ENCODE results near the gene OLA1. TPM values are rescaled to one million over a fixed set of nuclear protein-coding genes. Genes with fewer than 3 reads are reported as not detected.

The OLA1 gene
- total and polyA plus RNA-seq, 2 of the 13 experiments (the other 11 are each of a cell fraction or from before 2014, with no cell fraction given) = 153 to 241 TPM

DNA sequence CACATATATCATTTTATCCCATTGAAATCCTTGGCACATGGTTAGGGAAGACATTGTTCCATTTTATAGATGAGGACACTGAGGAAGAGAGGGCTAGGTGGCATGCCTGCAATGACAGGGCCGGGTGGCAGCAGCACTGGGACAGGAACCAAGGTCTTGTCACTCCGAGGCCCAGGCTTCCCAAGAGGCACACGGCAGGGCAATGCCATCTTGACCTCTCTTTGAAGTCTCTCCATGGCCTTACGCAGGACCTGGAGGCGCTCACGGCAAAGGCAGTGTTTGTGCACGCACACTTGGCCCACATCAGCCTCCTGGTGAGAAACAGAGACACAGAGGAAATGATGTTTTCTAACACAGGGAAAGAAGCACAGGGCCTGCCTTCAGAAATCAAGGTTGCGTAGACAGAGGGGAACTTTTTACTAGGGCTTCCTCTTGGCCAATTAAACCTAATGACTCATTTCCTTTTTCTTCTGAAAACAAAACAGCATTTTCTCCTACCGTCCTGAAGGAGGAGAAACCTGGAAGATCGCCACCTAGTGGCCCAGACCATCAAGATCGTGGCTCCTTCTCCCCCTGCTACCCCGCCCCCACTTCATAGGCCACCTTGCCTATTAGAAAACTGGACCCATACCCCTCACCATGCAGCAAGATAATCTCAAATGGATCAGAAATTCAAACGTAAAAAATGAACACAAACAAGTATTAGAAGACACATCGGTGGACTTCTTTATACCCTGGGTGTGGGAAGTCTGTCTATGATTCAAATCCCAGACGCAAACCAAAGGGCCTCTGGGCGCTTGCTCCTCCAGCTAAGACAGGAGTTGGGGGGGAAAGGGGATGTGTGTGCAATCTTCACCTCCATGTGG lies 208.5 kb downstream of the OLA1 start (continued):
- TF ChIP-seq, protein P1, sequence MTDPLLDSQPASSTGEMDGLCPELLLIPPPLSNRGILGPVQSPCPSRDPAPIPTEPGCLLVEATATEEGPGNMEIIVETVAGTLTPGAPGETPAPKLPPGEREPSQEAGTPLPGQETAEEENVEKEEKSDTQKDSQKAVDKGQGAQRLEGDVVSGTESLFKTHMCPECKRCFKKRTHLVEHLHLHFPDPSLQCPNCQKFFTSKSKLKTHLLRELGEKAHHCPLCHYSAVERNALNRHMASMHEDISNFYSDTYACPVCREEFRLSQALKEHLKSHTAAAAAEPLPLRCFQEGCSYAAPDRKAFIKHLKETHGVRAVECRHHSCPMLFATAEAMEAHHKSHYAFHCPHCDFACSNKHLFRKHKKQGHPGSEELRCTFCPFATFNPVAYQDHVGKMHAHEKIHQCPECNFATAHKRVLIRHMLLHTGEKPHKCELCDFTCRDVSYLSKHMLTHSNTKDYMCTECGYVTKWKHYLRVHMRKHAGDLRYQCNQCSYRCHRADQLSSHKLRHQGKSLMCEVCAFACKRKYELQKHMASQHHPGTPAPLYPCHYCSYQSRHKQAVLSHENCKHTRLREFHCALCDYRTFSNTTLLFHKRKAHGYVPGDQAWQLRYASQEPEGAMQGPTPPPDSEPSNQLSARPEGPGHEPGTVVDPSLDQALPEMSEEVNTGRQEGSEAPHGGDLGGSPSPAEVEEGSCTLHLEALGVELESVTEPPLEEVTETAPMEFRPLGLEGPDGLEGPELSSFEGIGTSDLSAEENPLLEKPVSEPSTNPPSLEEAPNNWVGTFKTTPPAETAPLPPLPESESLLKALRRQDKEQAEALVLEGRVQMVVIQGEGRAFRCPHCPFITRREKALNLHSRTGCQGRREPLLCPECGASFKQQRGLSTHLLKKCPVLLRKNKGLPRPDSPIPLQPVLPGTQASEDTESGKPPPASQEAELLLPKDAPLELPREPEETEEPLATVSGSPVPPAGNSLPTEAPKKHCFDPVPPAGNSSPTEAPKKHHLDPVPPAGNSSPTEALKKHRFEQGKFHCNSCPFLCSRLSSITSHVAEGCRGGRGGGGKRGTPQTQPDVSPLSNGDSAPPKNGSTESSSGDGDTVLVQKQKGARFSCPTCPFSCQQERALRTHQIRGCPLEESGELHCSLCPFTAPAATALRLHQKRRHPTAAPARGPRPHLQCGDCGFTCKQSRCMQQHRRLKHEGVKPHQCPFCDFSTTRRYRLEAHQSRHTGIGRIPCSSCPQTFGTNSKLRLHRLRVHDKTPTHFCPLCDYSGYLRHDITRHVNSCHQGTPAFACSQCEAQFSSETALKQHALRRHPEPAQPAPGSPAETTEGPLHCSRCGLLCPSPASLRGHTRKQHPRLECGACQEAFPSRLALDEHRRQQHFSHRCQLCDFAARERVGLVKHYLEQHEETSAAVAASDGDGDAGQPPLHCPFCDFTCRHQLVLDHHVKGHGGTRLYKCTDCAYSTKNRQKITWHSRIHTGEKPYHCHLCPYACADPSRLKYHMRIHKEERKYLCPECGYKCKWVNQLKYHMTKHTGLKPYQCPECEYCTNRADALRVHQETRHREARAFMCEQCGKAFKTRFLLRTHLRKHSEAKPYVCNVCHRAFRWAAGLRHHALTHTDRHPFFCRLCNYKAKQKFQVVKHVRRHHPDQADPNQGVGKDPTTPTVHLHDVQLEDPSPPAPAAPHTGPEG (CRISPR knock-in tag; IDR thresholded peaks at IDR 0.05) = peak; percentile 62; the same call in 1 of the 2 replicates
- TF ChIP-seq, protein P2, sequence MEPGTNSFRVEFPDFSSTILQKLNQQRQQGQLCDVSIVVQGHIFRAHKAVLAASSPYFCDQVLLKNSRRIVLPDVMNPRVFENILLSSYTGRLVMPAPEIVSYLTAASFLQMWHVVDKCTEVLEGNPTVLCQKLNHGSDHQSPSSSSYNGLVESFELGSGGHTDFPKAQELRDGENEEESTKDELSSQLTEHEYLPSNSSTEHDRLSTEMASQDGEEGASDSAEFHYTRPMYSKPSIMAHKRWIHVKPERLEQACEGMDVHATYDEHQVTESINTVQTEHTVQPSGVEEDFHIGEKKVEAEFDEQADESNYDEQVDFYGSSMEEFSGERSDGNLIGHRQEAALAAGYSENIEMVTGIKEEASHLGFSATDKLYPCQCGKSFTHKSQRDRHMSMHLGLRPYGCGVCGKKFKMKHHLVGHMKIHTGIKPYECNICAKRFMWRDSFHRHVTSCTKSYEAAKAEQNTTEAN (CRISPR knock-in tag; conservative IDR thresholded peaks at IDR 0.05) = no peak
- TF ChIP-seq PITX1 (CRISPR knock-in tag; IDR thresholded peaks at IDR 0.05) (peak; percentile 19; the same call in 1 of the 2 replicates), KAT7 (CRISPR knock-in tag; IDR thresholded peaks at IDR 0.05; ENCODE audit: borderline replicate concordance) (peak; percentile 71; the same call in 1 of the 2 replicates), ZNF766 (CRISPR knock-in tag; IDR thresholded peaks at IDR 0.05; ENCODE audit: borderline replicate concordance) (no peak), MIER2 (CRISPR knock-in tag; IDR thresholded peaks at IDR 0.05) (peak; percentile 58; the same call in 1 of the 2 replicates), PAF1 (CRISPR knock-in tag; IDR thresholded peaks at IDR 0.05) (no peak), ZSCAN31 (CRISPR knock-in tag; IDR thresholded peaks at IDR 0.05; ENCODE audit: low read depth) (no peak), ZBTB1 (CRISPR knock-in tag; IDR thresholded peaks at IDR 0.05; ENCODE audit: borderline replicate concordance) (no peak), NFATC3 (CRISPR knock-in tag; IDR thresholded peaks at IDR 0.05) (peak; percentile 47; the same call in 1 of the 2 replicates), MTF1 (CRISPR knock-in tag; IDR thresholded peaks at IDR 0.05) (no peak), KDM4B (CRISPR knock-in tag; IDR thresholded peaks at IDR 0.05) (no peak)
- TF ChIP-seq, protein P3, sequence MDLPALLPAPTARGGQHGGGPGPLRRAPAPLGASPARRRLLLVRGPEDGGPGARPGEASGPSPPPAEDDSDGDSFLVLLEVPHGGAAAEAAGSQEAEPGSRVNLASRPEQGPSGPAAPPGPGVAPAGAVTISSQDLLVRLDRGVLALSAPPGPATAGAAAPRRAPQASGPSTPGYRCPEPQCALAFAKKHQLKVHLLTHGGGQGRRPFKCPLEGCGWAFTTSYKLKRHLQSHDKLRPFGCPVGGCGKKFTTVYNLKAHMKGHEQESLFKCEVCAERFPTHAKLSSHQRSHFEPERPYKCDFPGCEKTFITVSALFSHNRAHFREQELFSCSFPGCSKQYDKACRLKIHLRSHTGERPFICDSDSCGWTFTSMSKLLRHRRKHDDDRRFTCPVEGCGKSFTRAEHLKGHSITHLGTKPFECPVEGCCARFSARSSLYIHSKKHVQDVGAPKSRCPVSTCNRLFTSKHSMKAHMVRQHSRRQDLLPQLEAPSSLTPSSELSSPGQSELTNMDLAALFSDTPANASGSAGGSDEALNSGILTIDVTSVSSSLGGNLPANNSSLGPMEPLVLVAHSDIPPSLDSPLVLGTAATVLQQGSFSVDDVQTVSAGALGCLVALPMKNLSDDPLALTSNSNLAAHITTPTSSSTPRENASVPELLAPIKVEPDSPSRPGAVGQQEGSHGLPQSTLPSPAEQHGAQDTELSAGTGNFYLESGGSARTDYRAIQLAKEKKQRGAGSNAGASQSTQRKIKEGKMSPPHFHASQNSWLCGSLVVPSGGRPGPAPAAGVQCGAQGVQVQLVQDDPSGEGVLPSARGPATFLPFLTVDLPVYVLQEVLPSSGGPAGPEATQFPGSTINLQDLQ (CRISPR knock-in tag; IDR thresholded peaks at IDR 0.05) = no peak
- TF ChIP-seq, protein P4, sequence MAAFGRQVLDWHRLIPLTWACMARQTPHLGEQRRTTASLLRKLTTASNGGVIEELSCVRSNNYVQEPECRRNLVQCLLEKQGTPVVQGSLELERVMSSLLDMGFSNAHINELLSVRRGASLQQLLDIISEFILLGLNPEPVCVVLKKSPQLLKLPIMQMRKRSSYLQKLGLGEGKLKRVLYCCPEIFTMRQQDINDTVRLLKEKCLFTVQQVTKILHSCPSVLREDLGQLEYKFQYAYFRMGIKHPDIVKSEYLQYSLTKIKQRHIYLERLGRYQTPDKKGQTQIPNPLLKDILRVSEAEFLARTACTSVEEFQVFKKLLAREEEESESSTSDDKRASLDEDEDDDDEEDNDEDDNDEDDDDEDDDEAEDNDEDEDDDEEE (CRISPR knock-in tag; IDR thresholded peaks at IDR 0.05) = no peak

Data from HepG2 (cell line).